SK-N-MC (cell line): Measurements from ENCODE around the gene GRK3.

Experiments
- EZH2 ChIP-seq: fragments of 200-600 bp; sonication (generic); IDR thresholded peaks from one replicate; pipeline ENCODE4 v1.6.1; 2017; ENCODE audit warnings: antibody characterized with exemption
- POLR2AphosphoS5 ChIP-seq: IDR thresholded peaks from 2 replicates; pipeline ENCODE4 v1.6.1; 2012; ENCODE audit warnings: mild to moderate bottlenecking, low read depth, low read length, borderline replicate concordance

- no peak for TF ChIP-seq EZH2
- no peak for TF ChIP-seq POLR2AphosphoS5
Observed at GRCh38 chr22:25759825-25760231, 195.4 kb downstream of the GRK3 start.
